H1 (cell line): Measurements from ENCODE around the gene XIRP1. TPM values are rescaled to one million over a fixed set of nuclear protein-coding genes. Genes with fewer than 3 reads are reported as not detected.

Source experiments
- JUN ChIP-seq: IDR thresholded peaks from 2 replicates; pipeline ENCODE4 v1.6.1; 2011; ENCODE audit warnings: low read depth, mild to moderate bottlenecking, improper control_type of control experiment, low read length
- JUND ChIP-seq: IDR thresholded peaks from 2 replicates; pipeline ENCODE4 v1.6.1; 2011; ENCODE audit warnings: mild to moderate bottlenecking, improper control_type of control experiment, low read length
- KDM5A ChIP-seq: fragments of 200-600 bp; IDR thresholded peaks from 2 replicates; pipeline ENCODE4 v1.7.1; 2012; ENCODE audit warnings: mild to moderate bottlenecking, low read length, inconsistent platforms, mixed read lengths
- RXRA ChIP-seq: IDR thresholded peaks from 2 replicates; pipeline ENCODE4 v1.6.1; 2011; ENCODE audit warnings: low read depth, mild to moderate bottlenecking, low read length, moderate library complexity; ENCODE audit not compliant: insufficient read depth
- SRF ChIP-seq: IDR thresholded peaks from 2 replicates; pipeline ENCODE4 v1.6.1; 2011; ENCODE audit warnings: mild to moderate bottlenecking, low read depth, low read length, moderate library complexity
- polyA plus RNA-seq, 7 experiments: library from polyadenylated mRNA; depleted of rRNA in 3 of 7; stranded (reverse) in 5 of 7; unstranded in 2 of 7; fragments of >200 nt in 5 of 7; fragments of 200-250 nt in 2 of 7; gene quantifications; 1 replicate in 5 of 7; 2 replicates in 1 of 7; 4 replicates in 1 of 7; pipeline versions ENCODE4 v1.2.1 to v1.2.3, GENCODE V29; 2011 to 2013; ENCODE audit warnings: missing spikeins in 2 of 7, mixed read lengths in 2 of 7
- total RNA-seq: library from RNA; stranded (reverse); fragmentation: NEBNext Ultra II Directional; extraction: Animal tissue kit (Norgen Biotek cat#: 25700); gene quantifications from 2 replicates; pipeline ENCODE4 v1.2.1, GENCODE V29; 2021
- TF ChIP-seq, protein P1 (sequence below): IDR thresholded peaks from 2 replicates; pipeline ENCODE4 v1.6.1; 2012; ENCODE audit warnings: inconsistent platforms

The XIRP1 gene
- total and polyA plus RNA-seq, 2 of the 8 experiments (the other 6 are each of a cell fraction or from before 2014, with no cell fraction given) = not detected

DNA sequence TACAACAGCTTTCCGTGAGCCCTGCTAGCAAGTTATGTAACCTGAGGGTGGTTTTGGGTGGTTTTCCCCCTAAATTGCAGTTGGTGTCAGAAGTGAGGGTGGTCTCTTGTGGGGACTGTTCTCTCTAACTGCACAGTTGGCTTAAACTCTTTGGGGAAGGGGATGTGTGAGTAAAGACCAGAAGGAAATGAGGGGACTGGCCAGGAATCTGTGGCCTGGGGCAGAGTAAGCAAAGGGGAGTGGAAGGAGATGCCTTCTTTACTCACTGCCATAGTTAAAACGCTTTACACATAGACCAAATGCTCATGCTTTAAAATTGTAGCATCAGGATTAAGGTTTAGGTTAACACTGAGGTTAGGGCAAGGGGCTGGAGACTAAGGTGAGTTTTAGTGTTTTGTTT, 21.2 kb upstream of the XIRP1 start (continued):
- TF ChIP-seq JUND = no peak
- no peak for TF ChIP-seq RXRA
- TF ChIP-seq JUN = no peak
- TF ChIP-seq, protein P1, sequence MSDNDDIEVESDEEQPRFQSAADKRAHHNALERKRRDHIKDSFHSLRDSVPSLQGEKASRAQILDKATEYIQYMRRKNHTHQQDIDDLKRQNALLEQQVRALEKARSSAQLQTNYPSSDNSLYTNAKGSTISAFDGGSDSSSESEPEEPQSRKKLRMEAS = no peak
- no peak for TF ChIP-seq KDM5A
- TF ChIP-seq SRF = no peak
